BLaER1 (cell line): ENCODE data around the gene FOXC2.

ENCODE experiments used
- H3K27ac ChIP-seq: shearing (Covaris generic); formaldehyde crosslinking; 2 replicates; pipeline ENCODE4 v1.8.1; 2022
- H3K27me3 ChIP-seq: shearing (Covaris generic); formaldehyde crosslinking; 2 replicates; pipeline ENCODE4 v1.8.1; 2022
- H3K36me3 ChIP-seq: shearing (Covaris generic); formaldehyde crosslinking; 2 replicates; pipeline ENCODE4 v1.8.1; 2022
- H3K4me1 ChIP-seq: shearing (Covaris generic); formaldehyde crosslinking; 2 replicates; pipeline ENCODE4 v1.8.1; 2022
- H3K4me2 ChIP-seq: shearing (Covaris generic); formaldehyde crosslinking; 2 replicates; pipeline ENCODE4 v1.8.1; 2022
- H3K4me3 ChIP-seq: shearing (Covaris generic); formaldehyde crosslinking; 2 replicates; pipeline ENCODE4 v1.8.1; 2022
- H3K9ac ChIP-seq: shearing (Covaris generic); formaldehyde crosslinking; 2 replicates; pipeline ENCODE4 v1.8.1; 2022
- H3K9me3 ChIP-seq: shearing (Covaris generic); formaldehyde crosslinking; 2 replicates; pipeline ENCODE4 v1.8.1; 2022
- H4K20me1 ChIP-seq: shearing (Covaris generic); formaldehyde crosslinking; 2 replicates; pipeline ENCODE4 v1.8.1; 2022
- Cebpa-rat ChIP-seq: shearing (Covaris generic); IDR thresholded peaks from 2 replicates; pipeline ENCODE4 v1.8.1; 2022

Gene FOXC2

GRCh38 chr16:86565181-86565631 lies 1.4 kb upstream of the FOXC2 start:
- TF ChIP-seq Cebpa-rat = no peak
- H3K27ac ChIP-seq = no peak overlapping the region
- H3K36me3 ChIP-seq = no peaks in the 10 kb centered on the region
- peaks cover 64% of the 10 kb centered on the region for H3K27me3 ChIP-seq
- no peak overlapping the region for H3K4me3 ChIP-seq
- peaks cover 23% of the 10 kb centered on the region for H4K20me1 ChIP-seq
- no peak overlapping the region for H3K9ac ChIP-seq
- H3K4me1 ChIP-seq = peaks cover 11% of the 10 kb centered on the region; the same call in 1 of the 2 replicates
- no peaks in the 10 kb centered on the region for H3K9me3 ChIP-seq
- H3K4me2 ChIP-seq = no peak overlapping the region

DNA sequence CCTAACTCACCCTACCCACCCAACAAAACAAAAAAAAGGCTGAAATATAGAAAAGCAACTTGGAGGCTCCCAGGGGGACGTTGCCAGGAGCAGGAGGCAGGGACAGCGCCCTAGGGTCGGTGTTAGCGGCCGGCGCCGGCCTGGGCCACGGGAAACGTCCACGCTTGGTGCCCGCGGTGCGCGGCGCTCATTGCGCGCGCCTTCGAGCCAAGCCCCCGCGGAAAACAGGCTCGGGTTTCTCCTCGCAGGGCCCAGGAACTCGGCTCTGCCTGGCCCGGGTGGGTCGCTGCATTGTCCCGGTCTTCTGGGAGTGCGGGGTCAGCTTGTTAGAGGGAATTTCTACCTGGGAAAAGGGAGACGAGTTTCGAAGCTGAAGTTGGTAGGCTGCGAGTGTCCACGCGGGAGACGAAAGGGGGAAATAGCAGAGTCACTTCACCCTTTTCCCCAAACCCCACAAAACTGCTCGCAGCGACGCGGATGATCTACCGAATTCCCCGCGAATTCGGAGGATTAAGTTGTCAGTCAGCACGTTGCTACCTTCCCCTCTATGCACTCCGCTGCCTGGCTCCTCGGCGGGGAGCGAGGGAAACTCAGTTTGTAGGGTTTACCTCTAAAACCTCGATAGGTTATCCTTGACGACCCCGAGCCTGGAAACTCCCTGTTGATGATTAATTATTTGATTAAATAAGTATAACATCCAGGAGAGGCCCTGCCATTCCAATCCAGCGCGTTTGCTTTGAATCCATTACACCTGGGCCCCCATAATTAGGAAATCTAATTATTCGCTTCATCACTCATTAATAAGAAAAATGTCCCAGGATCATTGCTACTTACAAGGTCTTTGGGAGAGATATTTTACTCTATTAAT lies 751 bp upstream of the FOXC2 start:
- peak overlapping the region; percentile 94 for H3K4me2 ChIP-seq
- H4K20me1 ChIP-seq = peaks cover 23% of the 10 kb centered on the region
- H3K27ac ChIP-seq = no peak overlapping the region
- no peak for TF ChIP-seq Cebpa-rat
- H3K9me3 ChIP-seq = no peaks in the 10 kb centered on the region
- no peaks in the 10 kb centered on the region for H3K36me3 ChIP-seq
- peaks cover 70% of the 10 kb centered on the region for H3K27me3 ChIP-seq
- no peak overlapping the region for H3K9ac ChIP-seq
- peaks cover 18% of the 10 kb centered on the region for H3K4me1 ChIP-seq
- peak overlapping the region; percentile 70; the same call in 1 of the 2 replicates for H3K4me3 ChIP-seq

GRCh38 chr16:86566966-86567700 lies 504 bp downstream of the FOXC2 start:
- Histone ChIP-seq H3K4me3 (peak overlapping the region; percentile 70), H3K27ac (no peak overlapping the region), H3K4me2 (peak overlapping the region; percentile 94), H4K20me1 (peaks cover 23% of the 10 kb centered on the region), H3K27me3 (peaks cover 83% of the 10 kb centered on the region), H3K4me1 (peaks cover 29% of the 10 kb centered on the region), H3K36me3 (no peaks in the 10 kb centered on the region), H3K9ac (no peak overlapping the region), H3K9me3 (no peaks in the 10 kb centered on the region)
- no peak for TF ChIP-seq Cebpa-rat

DNA sequence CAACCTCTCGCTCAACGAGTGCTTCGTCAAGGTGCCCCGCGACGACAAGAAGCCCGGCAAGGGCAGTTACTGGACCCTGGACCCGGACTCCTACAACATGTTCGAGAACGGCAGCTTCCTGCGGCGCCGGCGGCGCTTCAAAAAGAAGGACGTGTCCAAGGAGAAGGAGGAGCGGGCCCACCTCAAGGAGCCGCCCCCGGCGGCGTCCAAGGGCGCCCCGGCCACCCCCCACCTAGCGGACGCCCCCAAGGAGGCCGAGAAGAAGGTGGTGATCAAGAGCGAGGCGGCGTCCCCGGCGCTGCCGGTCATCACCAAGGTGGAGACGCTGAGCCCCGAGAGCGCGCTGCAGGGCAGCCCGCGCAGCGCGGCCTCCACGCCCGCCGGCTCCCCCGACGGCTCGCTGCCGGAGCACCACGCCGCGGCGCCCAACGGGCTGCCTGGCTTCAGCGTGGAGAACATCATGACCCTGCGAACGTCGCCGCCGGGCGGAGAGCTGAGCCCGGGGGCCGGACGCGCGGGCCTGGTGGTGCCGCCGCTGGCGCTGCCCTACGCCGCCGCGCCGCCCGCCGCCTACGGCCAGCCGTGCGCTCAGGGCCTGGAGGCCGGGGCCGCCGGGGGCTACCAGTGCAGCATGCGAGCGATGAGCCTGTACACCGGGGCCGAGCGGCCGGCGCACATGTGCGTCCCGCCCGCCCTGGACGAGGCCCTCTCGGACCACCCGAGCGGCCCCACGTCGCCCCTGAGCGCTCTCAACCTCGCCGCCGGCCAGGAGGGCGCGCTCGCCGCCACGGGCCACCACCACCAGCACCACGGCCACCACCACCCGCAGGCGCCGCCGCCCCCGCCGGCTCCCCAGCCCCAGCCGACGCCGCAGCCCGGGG lies 1.3 kb downstream of the FOXC2 start:
- Histone ChIP-seq H3K9me3 (no peaks in the 10 kb centered on the region), H3K27ac (no peak overlapping the region), H3K27me3 (peaks cover 89% of the 10 kb centered on the region), H3K9ac (no peak overlapping the region), H3K4me3 (peak overlapping the region; percentile 70), H3K4me2 (no peak overlapping the region), H3K36me3 (no peaks in the 10 kb centered on the region), H4K20me1 (peaks cover 23% of the 10 kb centered on the region), H3K4me1 (peaks cover 29% of the 10 kb centered on the region)
- no peak for TF ChIP-seq Cebpa-rat

- no peaks in the 10 kb centered on the region for H3K36me3 ChIP-seq
- H3K9me3 ChIP-seq = no peaks in the 10 kb centered on the region
- H3K4me3 ChIP-seq = no peak overlapping the region
- H3K27me3 ChIP-seq = peaks cover 89% of the 10 kb centered on the region
- no peak for TF ChIP-seq Cebpa-rat
- no peak overlapping the region for H3K27ac ChIP-seq
- no peak overlapping the region for H3K4me2 ChIP-seq
- peaks cover 25% of the 10 kb centered on the region for H3K4me1 ChIP-seq
- peaks cover 23% of the 10 kb centered on the region for H4K20me1 ChIP-seq
- H3K9ac ChIP-seq = no peak overlapping the region
These were observed 2.3 kb downstream of the FOXC2 start for GRCh38 chr16:86568677-86569623.

DNA sequence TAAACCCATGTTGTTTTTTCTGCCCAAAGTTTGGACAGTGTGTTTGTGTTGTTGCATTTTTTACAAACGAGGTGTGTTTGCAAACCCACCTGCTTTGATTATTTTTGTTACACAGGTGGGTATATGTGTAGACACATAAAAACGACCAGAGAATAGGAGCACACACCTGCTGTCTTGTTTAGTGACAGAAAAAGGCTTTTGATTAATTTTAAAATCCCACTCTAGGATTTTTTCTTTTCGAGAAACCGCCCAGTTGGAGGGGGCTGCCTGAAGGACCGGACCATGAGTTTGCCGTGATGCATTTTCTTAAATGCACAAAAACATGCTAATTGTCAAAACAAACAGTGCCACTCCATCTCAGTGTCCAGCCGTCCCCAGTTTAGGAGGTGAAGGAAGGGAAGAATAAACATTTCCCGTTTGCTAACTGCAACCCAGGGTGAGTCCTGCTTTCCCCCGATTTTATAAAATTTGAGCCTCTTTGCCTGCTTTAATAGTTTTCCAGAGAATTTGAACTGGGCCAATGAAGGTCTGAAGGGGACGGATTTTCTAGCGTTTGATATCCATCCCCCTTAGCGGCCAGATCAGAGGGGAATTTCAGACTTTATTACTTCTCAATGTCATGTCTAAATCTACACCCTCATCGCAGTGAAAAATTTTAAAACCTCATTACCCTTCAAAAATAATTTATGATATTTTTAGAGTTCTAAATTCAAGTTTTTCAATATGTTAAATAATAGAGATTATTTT lies 3.2 kb downstream of the FOXC2 start:
- peaks cover 23% of the 10 kb centered on the region for H4K20me1 ChIP-seq
- no peak overlapping the region for H3K4me3 ChIP-seq

DNA sequence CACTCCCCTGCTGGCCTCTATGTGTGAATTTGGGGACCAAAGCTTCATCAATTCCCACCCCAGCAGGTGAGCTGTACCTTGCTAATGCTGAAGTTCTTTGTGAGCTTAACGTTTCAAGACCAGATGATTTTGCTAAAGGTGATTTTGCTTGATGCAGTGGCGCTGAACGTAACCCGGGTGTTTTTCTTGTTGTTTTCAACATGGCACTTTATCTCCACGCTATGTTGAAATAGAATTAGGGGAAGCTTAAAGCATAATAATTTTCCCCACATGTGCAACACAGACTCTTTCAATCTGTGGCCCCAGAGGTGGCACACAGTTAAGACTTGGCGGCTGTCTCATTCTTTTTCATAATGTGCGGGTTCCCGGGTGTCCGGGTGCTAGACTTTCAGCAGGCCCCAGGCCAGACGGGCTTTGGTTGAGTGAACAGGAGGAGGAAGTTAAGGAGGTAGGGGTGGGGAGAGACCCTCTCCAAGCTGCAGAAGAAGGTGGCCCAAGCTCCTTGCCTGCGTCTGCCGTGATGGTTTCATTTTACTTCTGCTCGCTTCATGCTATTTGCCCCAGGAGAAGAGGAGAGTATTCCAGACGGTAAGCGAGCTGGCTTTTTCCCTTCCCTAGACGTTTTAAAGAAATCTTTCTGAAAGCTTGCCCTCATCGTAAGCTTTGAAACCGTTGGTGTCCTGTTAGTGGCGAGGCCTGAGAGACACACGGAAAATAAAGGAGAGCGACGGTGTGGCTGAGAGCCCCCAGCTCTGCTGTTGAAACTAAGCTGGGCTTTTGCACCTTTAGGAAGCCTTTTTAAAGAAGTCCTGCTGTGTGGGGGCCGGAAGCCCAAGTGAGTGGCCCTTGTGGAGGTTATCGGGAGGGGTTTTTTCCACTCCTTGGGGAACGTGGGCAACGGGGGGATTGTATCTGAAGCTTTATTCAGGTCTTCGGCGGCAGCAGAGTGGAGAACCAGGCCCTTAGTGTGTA lies 4.2 kb downstream of the FOXC2 start:
- peak overlapping the region; percentile 76 for H3K4me2 ChIP-seq
- TF ChIP-seq Cebpa-rat = no peak
- peaks cover 89% of the 10 kb centered on the region for H3K27me3 ChIP-seq
- peaks cover 23% of the 10 kb centered on the region for H4K20me1 ChIP-seq
- H3K4me3 ChIP-seq = peak overlapping the region; percentile 43
- H3K9ac ChIP-seq = no peak overlapping the region
- H3K36me3 ChIP-seq = no peaks in the 10 kb centered on the region
- H3K4me1 ChIP-seq = peaks cover 25% of the 10 kb centered on the region
- H3K9me3 ChIP-seq = no peaks in the 10 kb centered on the region
- no peak overlapping the region for H3K27ac ChIP-seq

More for the DNA sequence above, 3.2 kb downstream of the FOXC2 start:
- Histone ChIP-seq H3K36me3 (no peaks in the 10 kb centered on the region), H3K4me1 (peaks cover 25% of the 10 kb centered on the region), H3K4me2 (no peak overlapping the region), H3K27me3 (peaks cover 89% of the 10 kb centered on the region), H3K9me3 (no peaks in the 10 kb centered on the region), H3K27ac (no peak overlapping the region), H3K9ac (no peak overlapping the region)
- TF ChIP-seq Cebpa-rat = no peak
